Aorta (tissue), 5 donors: ENCODE data around the gene LMBR1. TPM values are rescaled to one million over a fixed set of nuclear protein-coding genes. Genes with fewer than 3 reads are reported as not detected.
"Not testable (repeated sequence)": the region's sequence is repeated elsewhere in the genome, so short reads cannot be mapped to it uniquely, and the experiment has no call there.

ENCODE experiments used
- ATAC-seq: fragments of 200-7000 bp; cut with Tn5 transposase; one replicate; pipeline ENCODE4 v1.9.1; 2022; ENCODE audit warnings: moderate library complexity; ENCODE audit not compliant: low FRiP score
- DNase-seq, 2 donors: peaks; one replicate each; pipeline ENCODE4 v3.0.0-alpha.2; 2020
- H3K27ac ChIP-seq, 2 donors: one replicate each; pipeline ENCODE4 v1.5.1; 2013; ENCODE audit warnings: low read length in 2 of 2, mild to moderate bottlenecking in 2 of 2, moderate library complexity in 2 of 2, control low read depth in 1 of 2, inconsistent platforms in 1 of 2, low read depth in 1 of 2
- H3K27me3 ChIP-seq, 2 donors: one replicate each; pipeline ENCODE4 v1.6.1; 2013; ENCODE audit warnings: control low read depth in 1 of 2, low read length in 1 of 2, mild to moderate bottlenecking in 1 of 2, moderate library complexity in 1 of 2; ENCODE audit not compliant: insufficient read depth in 2 of 2, control insufficient read depth in 1 of 2
- H3K36me3 ChIP-seq, 2 donors: one replicate each; pipeline ENCODE4 v1.6.1; 2013; ENCODE audit warnings: control low read depth in 1 of 2, low read length in 1 of 2, mild to moderate bottlenecking in 1 of 2; ENCODE audit not compliant: insufficient read depth in 2 of 2, control insufficient read depth in 1 of 2
- H3K4me1 ChIP-seq, 2 donors: one replicate each; pipeline ENCODE4 v1.6.1; 2013; ENCODE audit warnings: low read length in 2 of 2, control low read depth in 1 of 2, mild to moderate bottlenecking in 1 of 2, moderate library complexity in 1 of 2; ENCODE audit not compliant: insufficient read depth in 2 of 2, control insufficient read depth in 1 of 2
- H3K4me3 ChIP-seq, 2 donors: one replicate each; pipeline ENCODE4 v1.5.1; 2013; ENCODE audit warnings: low read length in 2 of 2, control low read depth in 1 of 2, mild to moderate bottlenecking in 1 of 2
- H3K9me3 ChIP-seq: one replicate; pipeline ENCODE4 v1.6.1; 2013; ENCODE audit warnings: mild to moderate bottlenecking, low read length; ENCODE audit not compliant: control insufficient read depth
- WGBS, 2 donors: extraction: QIAGEN DNeasy Blood & Tissue Kit; methylation state at CpG; one replicate each; pipeline ENCODE4 v1.1.7; 2013; 5-methylcytosine and 5-hydroxymethylcytosine counted together
- intact Hi-C, 2 donors: fragments of 100-400 bp; cut with DNase I; formaldehyde crosslinking; loops; one replicate each; pipeline versions ENCODE4 v1.14.2 to v1.15.0; 2022
- polyA plus RNA-seq, 2 donors: library from polyadenylated mRNA; stranded (reverse); fragments of 200-250 nt; gene quantifications; one replicate each; pipeline ENCODE4 v1.2.3, GENCODE V29; 2013
- total RNA-seq, 2 donors: library from RNA; stranded (reverse); fragmentation: NEBNext Ultra II Directional; extraction: Animal tissue kit (Norgen Biotek cat#: 25700); gene quantifications; one replicate each; pipeline ENCODE4 v1.2.1, GENCODE V29; 2021
- donor health status: healthy with polysubstance abuse.
- donor health status: Bipolar disorder and iron deficiency.
- donor health status: DM: no; HTN: no; CAD: no.
- donor health status: DM: no; HTN: no; CAD: no.
- donor health status: DM: yes; HTN: yes; CAD: no.

LMBR1 gene
- total and polyA plus RNA-seq, 4 donors = 9.5 to 63.8 (median 36.5) TPM

- ATAC-seq = no peak
- 49 to 66% methylated on average over 16 of the region's 16 CpGs for WGBS, 2 donors
- H3K9me3 ChIP-seq = no peaks in the 10 kb centered on the region
- intact Hi-C loops = no loop called here
- H3K27me3 ChIP-seq = no peaks in the 10 kb centered on the region
- no peak for DNase-seq
- no peak overlapping the region for H3K27ac ChIP-seq
- no peak overlapping the region for H3K4me3 ChIP-seq
- H3K4me1 ChIP-seq = no peaks in the 10 kb centered on the region
- H3K36me3 ChIP-seq = no peaks in the 10 kb centered on the region
Observed at GRCh38 chr7:156929789-156930539, 37.0 kb upstream of the LMBR1 start.

GRCh38 chr7:156928406-156928747 is 35.4 kb upstream of the LMBR1 start:
- Histone ChIP-seq H3K4me1 (no peaks in the 10 kb centered on the region), H3K27ac (no peak overlapping the region), H3K9me3 (no peaks in the 10 kb centered on the region), H3K27me3 (no peaks in the 10 kb centered on the region), H3K36me3 (no peaks in the 10 kb centered on the region), H3K4me3 (no peak overlapping the region)
- ATAC-seq (no peak), DNase-seq (peak in 1 of 2 donors; percentile 9)
- intact Hi-C loops = no loop called here
- 28 to 32% methylated on average over 5 of the region's 5 CpGs for WGBS, 2 donors

- ATAC-seq (no peak), DNase-seq (no peak)
- intact Hi-C loops = no loop called here
- no peaks in the 10 kb centered on the region for H3K9me3 ChIP-seq
- no peak overlapping the region for H3K27ac ChIP-seq
- no peaks in the 10 kb centered on the region for H3K4me1 ChIP-seq
- H3K27me3 ChIP-seq = no peaks in the 10 kb centered on the region
- no peak overlapping the region for H3K4me3 ChIP-seq
- WGBS, 2 donors = 67 to 71% methylated on average over 17 of the region's 17 CpGs
- no peaks in the 10 kb centered on the region for H3K36me3 ChIP-seq
Observed at GRCh38 chr7:156927571-156928405, 34.8 kb upstream of the LMBR1 start.

GRCh38 chr7:156925821-156926220 is 32.8 kb upstream of the LMBR1 start:
- H3K27ac ChIP-seq, H3K27me3 ChIP-seq, H3K4me3 ChIP-seq, H3K4me1 ChIP-seq, intact Hi-C loops, H3K9me3 ChIP-seq, H3K36me3 ChIP-seq, ATAC-seq: not testable (repeated sequence)
- 80 to 87% methylated on average over 11 to 12 of the region's 12 CpGs for WGBS, 2 donors
- peak in 1 of 2 donors; percentile 10 for DNase-seq

- peak; percentile 6 to 22 for DNase-seq
- H3K36me3 ChIP-seq, H3K27me3 ChIP-seq, H3K9me3 ChIP-seq, H3K4me1 ChIP-seq, H3K4me3 ChIP-seq, ATAC-seq, intact Hi-C loops, H3K27ac ChIP-seq: not testable (repeated sequence)
- 72 to 79% methylated on average over 6 of the region's 6 CpGs for WGBS, 2 donors
Observed at GRCh38 chr7:156922304-156922703, 29.3 kb upstream of the LMBR1 start.

- DNase-seq = peak in 1 of 2 donors; percentile 12
- H3K27me3 ChIP-seq, ATAC-seq, H3K4me3 ChIP-seq, intact Hi-C loops, H3K4me1 ChIP-seq, H3K9me3 ChIP-seq, H3K36me3 ChIP-seq, H3K27ac ChIP-seq: not testable (repeated sequence)
- WGBS, 2 donors = 76% methylated on average over 24 of the region's 24 CpGs
Observed at GRCh38 chr7:156920487-156921373, 27.7 kb upstream of the LMBR1 start.

GRCh38 chr7:156920076-156920475 is 27.1 kb upstream of the LMBR1 start:
- DNase-seq (peak in 1 of 2 donors; percentile 16), ATAC-seq (no peak)
- H3K4me1 ChIP-seq = no peaks in the 10 kb centered on the region
- intact Hi-C loops = no loop called here
- H3K4me3 ChIP-seq = no peak overlapping the region
- WGBS, 2 donors = 60 to 69% methylated on average over 5 of the region's 5 CpGs
- no peaks in the 10 kb centered on the region for H3K27me3 ChIP-seq
- peaks cover 2% of the 10 kb centered on the region for H3K9me3 ChIP-seq
- no peak overlapping the region for H3K27ac ChIP-seq
- H3K36me3 ChIP-seq = no peaks in the 10 kb centered on the region

GRCh38 chr7:156919132-156919713 is 26.2 kb upstream of the LMBR1 start:
- Histone ChIP-seq H3K27ac (no peak overlapping the region), H3K36me3 (no peaks in the 10 kb centered on the region), H3K4me3 (no peak overlapping the region), H3K4me1 (no peaks in the 10 kb centered on the region), H3K9me3 (peaks cover 3% of the 10 kb centered on the region), H3K27me3 (no peaks in the 10 kb centered on the region)
- intact Hi-C loops = no loop called here
- DNase-seq = peak in 1 of 2 donors; percentile 12
- no peak for ATAC-seq
- 76 to 80% methylated on average over 19 of the region's 19 CpGs for WGBS, 2 donors
